OCI-LY3 (cell line): ENCODE results near the gene B4GALT2.

Experiments used
- CTCF ChIP-seq: fragments of 200-600, 300-600 bp; sonication (generic); IDR thresholded peaks from 2 replicates; pipeline ENCODE4 v1.5.1; 2014; ENCODE audit warnings: antibody characterized with exemption, low read length, low read depth
- EZH2phosphoT487 ChIP-seq: fragments of 200-600 bp; shearing (Covaris generic); IDR thresholded peaks from 2 replicates; pipeline ENCODE4 v1.6.1; 2018; ENCODE audit warnings: antibody characterized with exemption, mixed run types, low read depth

GRCh38 chr1:43956234-43956633, 22.8 kb upstream of the B4GALT2 start:
- TF ChIP-seq EZH2phosphoT487 (no peak), CTCF (no peak)
